Activated CD8-positive, alpha-beta memory T cell treated with anti-CD3 and anti-CD28 coated beads, Interleukin-2, amount 50 U/mL, for 24 hours (primary cell): Measurements from ENCODE around the gene CCDC40.

ENCODE experiments used
- DNase-seq: peaks from one replicate; pipeline ENCODE4 v3.0.0-alpha.2; 2020; ENCODE audit errors: extremely low read depth

Gene CCDC40

GRCh38 chr17:80101946-80102663, 65.7 kb downstream of the CCDC40 start:
- no peak for DNase-seq

DNA sequence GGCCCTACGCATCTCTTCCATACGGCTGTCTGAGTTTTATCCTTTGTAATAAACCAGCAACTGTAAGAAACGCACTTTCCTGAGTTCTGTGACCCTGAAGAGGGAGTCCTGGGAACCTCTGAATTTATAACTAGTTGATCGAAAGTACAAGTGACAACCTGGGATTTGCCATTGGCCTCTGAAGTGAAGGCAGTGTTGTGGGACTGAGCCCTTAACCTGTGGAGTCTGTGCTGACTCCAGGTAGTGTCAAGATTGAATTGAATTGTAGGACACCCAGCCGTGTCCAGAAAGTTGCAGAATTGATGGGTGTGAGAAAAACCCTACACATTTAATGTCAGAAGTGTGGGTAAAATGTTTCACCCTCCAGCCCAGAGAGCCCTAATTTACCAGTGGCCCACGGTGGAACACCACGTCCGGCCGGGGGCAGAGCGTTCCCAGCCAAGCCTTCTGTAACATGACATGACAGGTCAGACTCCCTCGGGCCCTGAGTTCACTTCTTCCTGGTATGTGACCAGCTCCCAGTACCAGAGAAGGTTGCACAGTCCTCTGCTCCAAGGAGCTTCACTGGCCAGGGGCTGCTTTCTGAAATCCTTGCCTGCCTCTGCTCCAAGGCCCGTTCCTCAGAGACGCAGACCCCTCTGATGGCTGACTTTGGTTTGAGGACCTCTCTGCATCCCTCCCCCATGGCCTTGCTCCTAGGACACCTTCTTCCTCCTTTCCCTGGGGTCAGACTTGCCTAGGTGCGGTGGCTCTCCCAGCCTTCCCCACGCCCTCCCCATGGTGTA, 66.4 kb downstream of the CCDC40 start:
- no peak for DNase-seq

DNA sequence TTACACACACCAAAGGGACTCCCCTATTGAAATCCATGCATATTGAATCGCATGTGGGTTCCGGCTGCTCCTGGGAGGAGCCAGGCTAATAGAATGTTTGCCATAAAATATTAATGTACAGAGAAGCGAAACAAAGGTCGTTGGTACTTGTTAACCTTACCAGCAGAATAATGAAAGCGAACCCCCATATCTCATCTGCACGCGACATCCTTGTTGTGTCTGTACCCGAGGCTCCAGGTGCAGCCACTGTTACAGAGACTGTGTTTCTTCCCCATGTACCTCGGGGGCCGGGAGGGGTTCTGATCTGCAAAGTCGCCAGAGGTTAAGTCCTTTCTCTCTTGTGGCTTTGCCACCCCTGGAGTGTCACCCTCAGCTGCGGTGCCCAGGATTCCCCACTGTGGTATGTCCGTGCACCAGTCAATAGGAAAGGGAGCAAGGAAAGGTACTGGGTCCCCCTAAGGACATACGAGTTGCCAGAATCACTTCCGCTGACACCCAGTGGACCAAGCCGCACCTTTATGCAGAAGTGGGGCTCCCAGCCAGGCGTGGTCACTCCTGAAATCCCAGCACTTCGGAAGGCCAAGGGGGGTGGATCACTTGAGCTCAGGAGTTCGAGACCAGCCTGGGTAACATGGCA, 67.1 kb downstream of the CCDC40 start:
- DNase-seq, result no peak

GRCh38 chr17:80104321-80104955, 68.0 kb downstream of the CCDC40 start:
- DNase-seq, result no peak

DNA sequence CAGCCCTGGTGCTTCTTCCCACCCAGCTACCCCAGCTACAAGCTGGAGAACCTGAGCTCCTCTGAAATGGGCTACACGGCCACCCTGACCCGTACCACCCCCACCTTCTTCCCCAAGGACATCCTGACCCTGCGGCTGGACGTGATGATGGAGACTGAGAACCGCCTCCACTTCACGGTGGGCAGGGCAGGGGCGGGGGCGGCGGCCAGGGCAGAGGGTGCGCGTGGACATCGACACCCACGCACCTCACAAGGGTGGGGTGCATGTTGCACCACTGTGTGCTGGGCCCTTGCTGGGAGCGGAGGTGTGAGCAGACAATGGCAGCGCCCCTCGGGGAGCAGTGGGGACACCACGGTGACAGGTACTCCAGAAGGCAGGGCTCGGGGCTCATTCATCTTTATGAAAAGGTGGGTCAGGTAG, 68.5 kb downstream of the CCDC40 start:
- DNase-seq, result no peak

DNA sequence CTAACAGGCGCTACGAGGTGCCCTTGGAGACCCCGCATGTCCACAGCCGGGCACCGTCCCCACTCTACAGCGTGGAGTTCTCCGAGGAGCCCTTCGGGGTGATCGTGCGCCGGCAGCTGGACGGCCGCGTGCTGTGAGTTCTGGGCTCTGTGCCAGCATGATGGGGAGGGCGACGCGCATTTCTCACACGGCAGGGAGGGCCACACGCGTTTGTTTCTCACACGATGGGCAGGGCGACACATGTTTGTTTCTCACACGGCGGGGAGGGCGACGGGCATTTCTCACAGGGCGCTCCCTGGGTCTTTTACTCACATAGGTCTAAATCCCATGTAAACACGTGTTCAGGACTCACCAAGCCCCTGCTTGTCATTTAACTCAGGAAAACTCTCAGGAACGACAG, 69.3 kb downstream of the CCDC40 start:
- no peak for DNase-seq

DNA sequence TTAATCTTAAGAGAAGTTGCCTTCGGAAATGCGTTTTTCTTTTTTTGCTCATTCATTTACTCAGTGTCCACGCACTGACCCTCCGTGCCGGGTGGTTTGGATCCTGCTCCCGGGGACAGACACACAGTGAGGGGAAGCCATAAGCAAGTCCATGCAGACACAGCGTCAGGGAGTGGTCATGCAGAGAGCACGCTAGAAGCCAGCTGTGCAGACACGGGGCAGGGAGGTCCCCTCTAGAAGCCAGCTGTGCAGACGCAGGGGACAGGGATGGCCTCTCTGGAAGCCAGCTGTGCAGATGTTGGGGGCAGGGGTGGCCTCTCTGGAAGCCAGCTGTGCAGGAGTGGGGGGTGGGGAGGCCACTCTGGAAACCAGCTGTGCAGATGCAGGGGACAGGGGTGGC, 69.7 kb downstream of the CCDC40 start:
- no peak for DNase-seq

DNA sequence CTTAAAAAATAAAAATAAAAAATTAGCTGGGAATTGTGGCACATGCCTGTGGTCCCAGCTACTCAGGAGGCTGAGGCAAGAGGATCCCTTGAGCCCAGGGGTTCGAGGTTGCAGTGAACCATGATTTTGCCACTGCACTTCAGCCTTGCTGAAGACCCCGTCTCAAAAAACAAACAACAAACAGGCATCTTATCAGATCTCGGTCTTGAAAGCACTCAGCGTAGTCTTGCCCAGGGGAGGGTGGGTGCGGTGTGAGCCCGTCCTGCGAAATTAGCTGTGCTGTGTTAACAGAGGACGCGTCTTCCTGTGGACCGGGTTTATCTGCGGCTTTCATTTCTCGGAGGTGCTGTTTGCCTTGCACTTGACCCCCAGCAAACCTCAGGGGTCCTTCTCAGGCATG, 70.3 kb downstream of the CCDC40 start:
- DNase-seq, result no peak

- no peak for DNase-seq
These were observed 71.0 kb downstream of the CCDC40 start for GRCh38 chr17:80107231-80108021.

DNA sequence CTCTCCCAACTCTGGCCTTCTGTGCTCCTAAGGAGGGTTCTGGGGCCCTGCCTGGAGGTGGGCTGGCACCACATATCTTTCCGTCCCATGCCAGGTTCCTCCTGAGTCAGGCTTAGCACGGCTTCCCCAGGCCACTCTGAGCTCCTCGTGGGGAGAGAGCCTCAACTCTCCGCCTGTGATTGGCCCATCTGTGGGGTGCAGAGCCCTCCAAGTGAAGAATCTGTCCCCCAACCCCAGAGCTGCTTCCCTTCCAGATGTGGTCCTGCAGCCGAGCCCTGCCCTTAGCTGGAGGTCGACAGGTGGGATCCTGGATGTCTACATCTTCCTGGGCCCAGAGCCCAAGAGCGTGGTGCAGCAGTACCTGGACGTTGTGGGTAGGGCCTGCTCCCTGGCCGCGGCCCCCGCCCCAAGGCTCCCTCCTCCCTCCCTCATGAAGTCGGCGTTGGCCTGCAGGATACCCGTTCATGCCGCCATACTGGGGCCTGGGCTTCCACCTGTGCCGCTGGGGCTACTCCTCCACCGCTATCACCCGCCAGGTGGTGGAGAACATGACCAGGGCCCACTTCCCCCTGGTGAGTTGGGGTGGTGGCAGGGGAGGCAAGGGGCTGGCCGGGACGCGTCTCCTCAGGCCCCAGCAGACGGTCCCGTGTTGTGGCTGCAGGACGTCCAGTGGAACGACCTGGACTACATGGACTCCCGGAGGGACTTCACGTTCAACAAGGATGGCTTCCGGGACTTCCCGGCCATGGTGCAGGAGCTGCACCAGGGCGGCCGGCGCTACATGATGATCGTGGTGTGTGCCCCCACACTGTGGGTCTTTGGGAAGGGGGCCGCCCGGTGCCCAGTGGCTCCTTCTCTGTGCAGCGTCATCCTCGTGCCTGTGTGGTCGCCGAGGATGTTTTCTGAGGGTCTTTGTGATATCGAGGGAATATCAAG, 71.9 kb downstream of the CCDC40 start:
- DNase-seq, result no peak

GRCh38 chr17:80109066-80109660, 72.7 kb downstream of the CCDC40 start:
- DNase-seq, result no peak

- DNase-seq, result no peak
These were observed 73.4 kb downstream of the CCDC40 start for GRCh38 chr17:80109713-80110446.

- DNase-seq, result no peak
These were observed 74.0 kb downstream of the CCDC40 start for GRCh38 chr17:80110447-80110812.

GRCh38 chr17:80110927-80111701, 74.7 kb downstream of the CCDC40 start:
- DNase-seq, result no peak

GRCh38 chr17:80111702-80112470, 75.4 kb downstream of the CCDC40 start:
- DNase-seq, result no peak

DNA sequence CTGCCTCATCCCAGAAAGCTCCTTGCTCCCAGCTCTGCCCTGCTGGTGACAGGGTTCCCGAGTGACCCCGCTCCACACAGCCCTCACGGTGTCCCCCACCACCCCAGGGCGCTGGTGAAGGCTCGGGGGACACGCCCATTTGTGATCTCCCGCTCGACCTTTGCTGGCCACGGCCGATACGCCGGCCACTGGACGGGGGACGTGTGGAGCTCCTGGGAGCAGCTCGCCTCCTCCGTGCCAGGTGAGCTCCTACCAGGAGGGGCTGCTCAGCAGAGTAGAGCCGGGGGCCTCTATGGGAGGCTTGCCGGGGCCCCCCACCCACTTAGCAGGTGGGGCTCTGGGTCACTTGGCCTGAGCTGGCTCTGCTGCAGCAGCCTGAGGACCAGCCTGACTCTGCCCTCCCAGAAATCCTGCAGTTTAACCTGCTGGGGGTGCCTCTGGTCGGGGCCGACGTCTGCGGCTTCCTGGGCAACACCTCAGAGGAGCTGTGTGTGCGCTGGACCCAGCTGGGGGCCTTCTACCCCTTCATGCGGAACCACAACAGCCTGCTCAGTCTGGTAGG, 76.1 kb downstream of the CCDC40 start:
- DNase-seq, result no peak

GRCh38 chr17:80113033-80113484, 76.6 kb downstream of the CCDC40 start:
- no peak for DNase-seq
